Suprapubic skin (tissue), 4 donors: Measurements from ENCODE around the gene UBE2D1.

Experiments
- EP300 ChIP-seq: sonication (generic); formaldehyde crosslinking; IDR thresholded peaks from one replicate; pipeline ENCODE4 v1.6.1; 2017; ENCODE audit warnings: antibody characterized with exemption
- POLR2A ChIP-seq, 2 donors: fragments of 450-650 bp; IDR thresholded peaks; one replicate each; pipeline ENCODE4 v1.6.1; 2017; ENCODE audit warnings: antibody characterized with exemption in 2 of 2, mild to moderate bottlenecking in 2 of 2, moderate library complexity in 2 of 2
- POLR2AphosphoS5 ChIP-seq, 3 donors: sonication (generic); formaldehyde crosslinking; IDR thresholded peaks; one replicate each; pipeline ENCODE4 v1.6.1; 2017; ENCODE audit warnings: antibody characterized with exemption in 3 of 3
- TF ChIP-seq, protein P1 (sequence below), 2 donors: fragments of 200-600 bp in 1 of 2; fragments of 450-650 bp in 1 of 2; sonication (generic) in 1 of 2; IDR thresholded peaks; one replicate each; pipeline ENCODE4 v1.5.1; 2016 to 2019; ENCODE audit warnings: antibody characterized with exemption in 2 of 2, mild to moderate bottlenecking in 1 of 2, moderate library complexity in 1 of 2

DNA sequence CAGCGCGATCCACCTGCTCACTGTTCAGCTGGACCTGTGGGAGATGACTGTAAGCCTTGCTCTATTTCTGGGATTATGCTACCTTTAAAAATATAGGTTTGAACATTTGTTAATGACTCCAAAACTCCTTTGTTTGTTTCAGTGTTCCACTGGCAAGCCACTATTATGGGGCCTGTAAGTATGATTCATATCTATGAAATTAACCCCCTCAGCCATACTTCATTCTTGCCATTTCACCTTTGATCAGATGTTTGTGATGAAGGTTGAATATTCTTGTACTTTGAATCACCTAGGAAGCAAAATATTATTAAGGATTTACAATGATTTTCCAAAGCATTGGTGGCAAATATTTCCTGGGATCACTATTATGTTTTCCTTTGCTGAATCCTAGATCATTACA lies 26.5 kb downstream of the UBE2D1 start:
- TF ChIP-seq POLR2AphosphoS5 (IDR thresholded peaks at IDR 0.05) (no peak), POLR2A (IDR thresholded peaks at IDR 0.05) (no peak), EP300 (no peak)
- TF ChIP-seq, protein P1, sequence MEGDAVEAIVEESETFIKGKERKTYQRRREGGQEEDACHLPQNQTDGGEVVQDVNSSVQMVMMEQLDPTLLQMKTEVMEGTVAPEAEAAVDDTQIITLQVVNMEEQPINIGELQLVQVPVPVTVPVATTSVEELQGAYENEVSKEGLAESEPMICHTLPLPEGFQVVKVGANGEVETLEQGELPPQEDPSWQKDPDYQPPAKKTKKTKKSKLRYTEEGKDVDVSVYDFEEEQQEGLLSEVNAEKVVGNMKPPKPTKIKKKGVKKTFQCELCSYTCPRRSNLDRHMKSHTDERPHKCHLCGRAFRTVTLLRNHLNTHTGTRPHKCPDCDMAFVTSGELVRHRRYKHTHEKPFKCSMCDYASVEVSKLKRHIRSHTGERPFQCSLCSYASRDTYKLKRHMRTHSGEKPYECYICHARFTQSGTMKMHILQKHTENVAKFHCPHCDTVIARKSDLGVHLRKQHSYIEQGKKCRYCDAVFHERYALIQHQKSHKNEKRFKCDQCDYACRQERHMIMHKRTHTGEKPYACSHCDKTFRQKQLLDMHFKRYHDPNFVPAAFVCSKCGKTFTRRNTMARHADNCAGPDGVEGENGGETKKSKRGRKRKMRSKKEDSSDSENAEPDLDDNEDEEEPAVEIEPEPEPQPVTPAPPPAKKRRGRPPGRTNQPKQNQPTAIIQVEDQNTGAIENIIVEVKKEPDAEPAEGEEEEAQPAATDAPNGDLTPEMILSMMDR (IDR thresholded peaks at IDR 0.05): no peak
